Pancreas (tissue), 10 donors: ENCODE measurements around the gene THSD4. TPM values are rescaled to one million over a fixed set of nuclear protein-coding genes. Genes with fewer than 3 reads are reported as not detected.

Source experiments
- ATAC-seq, 4 donors: fragments of 200-7000 bp; cut with Tn5 transposase; one replicate each; pipeline versions ENCODE4 v1.8.0 to v1.9.1; 2020; ENCODE audit warnings: mild to moderate bottlenecking in 4 of 4, moderate library complexity in 4 of 4
- DNase-seq, 6 donors: peaks; one replicate each; pipeline ENCODE4 v3.0.0-alpha.2; 2020
- FAIRE-seq: peaks from 2 replicates; lab custom pipeline; 2012; peaks lifted over from hg19 to GRCh38; lab: Jason Lieb, UNC
- H3K27ac ChIP-seq, 4 donors: fragments of 200-600 bp; sonication (generic); 1 replicate in 3 of 4; 2 replicates in 1 of 4; pipeline versions ENCODE4 v1.5.0 to v1.8.0; 2020
- H3K27me3 ChIP-seq, 4 donors: fragments of 200-600 bp; one replicate each; pipeline ENCODE4 v1.8.0; 2021
- H3K36me3 ChIP-seq, 3 donors: fragments of 200-600 bp; sonication (generic) in 1 of 3; one replicate each; pipeline versions ENCODE4 v1.5.0 to v1.8.0; 2020 to 2021
- H3K4me1 ChIP-seq, 3 donors: fragments of 200-600 bp; one replicate each; pipeline ENCODE4 v1.8.0; 2021
- H3K4me3 ChIP-seq, 4 donors: fragments of 200-600 bp; sonication (generic) in 2 of 4; one replicate each; pipeline versions ENCODE4 v1.5.0 to v1.8.0; 2020 to 2021
- H3K9me3 ChIP-seq, 4 donors: fragments of 200-600 bp; one replicate each; pipeline ENCODE4 v1.8.0; 2021
- whole genome bisulfite sequencing, 2 donors: extraction: QIAGEN DNeasy Blood & Tissue Kit; methylation state at CpG; one replicate each; pipeline ENCODE4 v1.1.7; 2013; 5-methylcytosine and 5-hydroxymethylcytosine counted together
- intact Hi-C, 3 donors: fragments of 100-400 bp; cut with DNase I; formaldehyde crosslinking; loops; one replicate each; pipeline versions ENCODE4 v1.11.1 to v1.14.2; 2022
- polyA plus RNA-seq, 2 donors: library from polyadenylated mRNA; stranded (reverse); fragments of 200-250 nt; gene quantifications; one replicate each; pipeline ENCODE4 v1.2.3, GENCODE V29; 2013
- total RNA-seq, 6 donors: library from RNA; stranded (reverse); fragmentation: NEBNext Ultra II Directional in 4 of 6; extraction: Animal tissue kit (Norgen Biotek cat#: 25700) in 4 of 6; gene quantifications; one replicate each; pipeline versions ENCODE4 v1.2.1 to v1.2.4, GENCODE V29; 2021 to 2023
- TF ChIP-seq, protein P1 (sequence below), 4 donors: fragments of 200-600 bp; sonication (generic) in 3 of 4; IDR thresholded peaks; one replicate each; pipeline versions ENCODE4 v1.5.0 to v1.8.0; 2021; ENCODE audit warnings: antibody characterized with exemption in 4 of 4
- donor health status: healthy with polysubstance abuse.
- donor health status: DM: no; HTN: no; CAD: no; lungs with moderate emphysema.
- donor health status: DM: no; HTN: no; CAD: no.
- donor health status: control.
- donor health status: control.
- donor health status: Bipolar disorder and iron deficiency.
- donor health status: DM: yes; HTN: yes; CAD: no.
- donor health status: DM: no; HTN: no; CAD: no.
- donor health status: DM: no; HTN: no; CAD: no.
- donor health status: DM: yes; HTN: yes; CAD: no.

THSD4 gene
- total and polyA plus RNA-seq, 8 donors: 6.0 to 17.8 (median 13.3) TPM

- Histone ChIP-seq H3K4me3 (no peak overlapping the region), H3K27ac (no peak overlapping the region), H3K4me1 (no peaks in the 10 kb centered on the region), H3K27me3 (no peaks in the 10 kb centered on the region), H3K36me3 (no peaks in the 10 kb centered on the region), H3K9me3 (no peaks in the 10 kb centered on the region)
- 66 to 74% methylated on average over 2 of the region's 2 CpGs for WGBS, 2 donors
- DNase-seq: no peak
- FAIRE-seq: no peak
- intact Hi-C loops: no loop called here
- TF ChIP-seq, protein P1, sequence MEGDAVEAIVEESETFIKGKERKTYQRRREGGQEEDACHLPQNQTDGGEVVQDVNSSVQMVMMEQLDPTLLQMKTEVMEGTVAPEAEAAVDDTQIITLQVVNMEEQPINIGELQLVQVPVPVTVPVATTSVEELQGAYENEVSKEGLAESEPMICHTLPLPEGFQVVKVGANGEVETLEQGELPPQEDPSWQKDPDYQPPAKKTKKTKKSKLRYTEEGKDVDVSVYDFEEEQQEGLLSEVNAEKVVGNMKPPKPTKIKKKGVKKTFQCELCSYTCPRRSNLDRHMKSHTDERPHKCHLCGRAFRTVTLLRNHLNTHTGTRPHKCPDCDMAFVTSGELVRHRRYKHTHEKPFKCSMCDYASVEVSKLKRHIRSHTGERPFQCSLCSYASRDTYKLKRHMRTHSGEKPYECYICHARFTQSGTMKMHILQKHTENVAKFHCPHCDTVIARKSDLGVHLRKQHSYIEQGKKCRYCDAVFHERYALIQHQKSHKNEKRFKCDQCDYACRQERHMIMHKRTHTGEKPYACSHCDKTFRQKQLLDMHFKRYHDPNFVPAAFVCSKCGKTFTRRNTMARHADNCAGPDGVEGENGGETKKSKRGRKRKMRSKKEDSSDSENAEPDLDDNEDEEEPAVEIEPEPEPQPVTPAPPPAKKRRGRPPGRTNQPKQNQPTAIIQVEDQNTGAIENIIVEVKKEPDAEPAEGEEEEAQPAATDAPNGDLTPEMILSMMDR (IDR thresholded peaks at IDR 0.05): no peak
- ATAC-seq: no peak
Measured at GRCh38 chr15:71518661-71519060, 403.4 kb downstream of the THSD4 start.

DNA sequence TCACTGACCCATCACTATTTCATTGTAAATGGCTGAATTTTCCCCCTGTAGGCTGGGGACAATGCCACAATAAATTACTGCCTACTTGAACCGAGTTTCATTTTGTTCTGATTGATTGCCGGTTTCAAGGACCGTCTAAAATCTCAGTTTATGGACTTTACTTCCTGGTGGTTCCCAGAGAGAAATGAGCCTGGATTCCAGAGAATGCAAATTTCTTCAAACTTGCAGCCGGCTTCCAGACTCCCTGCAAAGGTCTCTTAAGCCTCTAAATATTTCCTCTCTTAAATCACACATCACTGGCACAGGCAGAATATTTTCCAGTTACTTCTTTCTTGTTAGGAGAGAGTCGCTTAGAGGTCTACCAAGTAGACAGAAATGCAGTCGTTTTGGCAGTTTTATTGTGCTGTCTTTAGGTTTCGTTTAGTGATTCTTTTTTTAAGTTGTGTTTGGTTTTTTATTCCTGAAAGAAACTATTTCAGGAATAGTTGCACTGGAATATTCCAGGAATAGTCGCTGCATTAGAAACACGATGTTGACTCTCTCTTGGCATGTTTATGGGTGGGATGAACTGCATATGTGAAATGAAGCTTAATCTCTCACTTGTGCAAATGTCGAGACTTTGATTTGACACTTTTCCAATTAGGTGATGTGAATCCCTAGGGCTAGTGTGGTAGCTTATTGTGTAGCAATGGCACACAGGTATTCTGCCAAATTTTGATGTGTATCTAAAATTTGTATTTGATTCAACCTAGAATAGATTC lies 411.0 kb downstream of the THSD4 start:
- intact Hi-C loops: no loop called here
- DNase-seq: peak in 1 of 6 donors; percentile 13
- Histone ChIP-seq H3K36me3 (no peaks in the 10 kb centered on the region), H3K9me3 (no peaks in the 10 kb centered on the region), H3K27ac (peak overlapping the region in 3 of 4 donors; percentile 30 to 39 (median 38)), H3K4me1 (peaks cover 0 to 3% (median 0%) of the 10 kb centered on the region in 3 donors), H3K4me3 (no peak overlapping the region), H3K27me3 (no peaks in the 10 kb centered on the region)
- ATAC-seq: peak; percentile 27 to 76 (median 62)
- FAIRE-seq: no peak
- TF ChIP-seq, protein P1 (IDR thresholded peaks at IDR 0.05): no peak
- whole genome bisulfite sequencing, 2 donors: 18 to 23% methylated on average over 10 of the region's 10 CpGs

DNA sequence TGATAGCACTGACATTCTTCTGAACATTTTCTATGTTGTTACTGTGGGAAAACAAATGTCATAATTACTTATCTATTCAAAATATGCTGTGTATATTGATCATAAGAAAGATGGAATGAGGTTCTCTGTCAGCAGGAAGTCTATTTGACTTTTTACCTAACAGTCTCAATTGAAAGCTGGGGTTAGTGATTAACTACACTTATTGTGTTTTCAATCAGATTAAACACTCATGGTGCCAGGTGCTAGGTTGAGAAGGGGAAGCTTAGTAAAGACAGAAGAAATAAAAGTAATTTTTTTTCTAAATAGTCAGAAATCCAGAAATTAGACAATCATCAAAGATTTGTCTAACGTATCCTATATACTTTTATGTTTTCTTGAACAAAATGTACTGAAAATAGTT lies 414.1 kb downstream of the THSD4 start:
- DNase-seq: no peak
- no peaks in the 10 kb centered on the region for H3K27me3 ChIP-seq
- no peak for FAIRE-seq
- no peaks in the 10 kb centered on the region for H3K36me3 ChIP-seq
- H3K9me3 ChIP-seq: no peaks in the 10 kb centered on the region
- ATAC-seq: peak in 3 of 4 donors; percentile 63 to 82 (median 78)
- peaks cover 0 to 3% (median 0%) of the 10 kb centered on the region in 3 donors for H3K4me1 ChIP-seq
- H3K4me3 ChIP-seq: no peak overlapping the region
- peak overlapping the region in 1 of 4 donors; percentile 17 for H3K27ac ChIP-seq
- TF ChIP-seq, protein P1 (IDR thresholded peaks at IDR 0.05): no peak
- 38 to 46% methylated on average over 1 of the region's 1 CpG for WGBS, 2 donors
- intact Hi-C loops: no loop called here

DNA sequence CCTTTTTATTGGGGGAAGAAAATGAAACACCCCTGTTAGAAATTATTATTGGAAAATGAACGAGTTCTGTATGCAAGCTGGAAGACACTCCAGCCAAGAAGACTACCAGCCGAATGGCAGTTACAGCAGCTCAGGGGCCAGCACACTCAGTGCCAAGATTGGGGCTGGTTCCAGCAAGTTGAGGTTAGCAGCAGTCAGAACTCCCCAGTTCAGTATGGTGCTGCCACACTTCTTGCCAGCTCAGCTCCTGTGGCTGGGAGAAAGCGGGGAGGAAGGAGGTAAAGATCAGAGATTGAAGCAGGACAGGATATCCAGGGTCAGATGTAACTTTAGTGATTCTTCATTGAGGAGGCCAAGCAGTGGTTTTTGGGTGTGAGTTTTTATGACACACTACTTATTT lies 414.8 kb downstream of the THSD4 start:
- H3K27ac ChIP-seq: no peak overlapping the region
- no peaks in the 10 kb centered on the region for H3K9me3 ChIP-seq
- no peak for FAIRE-seq
- intact Hi-C loops: no loop called here
- peaks cover 0 to 3% (median 0%) of the 10 kb centered on the region in 3 donors for H3K4me1 ChIP-seq
- TF ChIP-seq, protein P1 (IDR thresholded peaks at IDR 0.05): no peak
- no peak for ATAC-seq
- 48 to 69% methylated on average over 3 of the region's 3 CpGs for WGBS, 2 donors
- no peak for DNase-seq
- no peaks in the 10 kb centered on the region for H3K36me3 ChIP-seq
- H3K4me3 ChIP-seq: no peak overlapping the region
- no peaks in the 10 kb centered on the region for H3K27me3 ChIP-seq

- H3K4me3 ChIP-seq: no peak overlapping the region
- TF ChIP-seq, protein P1 (IDR thresholded peaks at IDR 0.05): no peak
- no peak for FAIRE-seq
Measured at GRCh38 chr15:71532994-71533393, 417.7 kb downstream of the THSD4 start.

More at GRCh38 chr15:71532994-71533393, 417.7 kb downstream of the THSD4 start:
- no peaks in the 10 kb centered on the region for H3K9me3 ChIP-seq
- ATAC-seq (no peak), DNase-seq (no peak)
- intact Hi-C loops: no loop called here
- H3K27ac ChIP-seq: no peak overlapping the region
- H3K27me3 ChIP-seq: no peaks in the 10 kb centered on the region
- H3K36me3 ChIP-seq: no peaks in the 10 kb centered on the region
- peaks cover 0 to 3% (median 0%) of the 10 kb centered on the region in 3 donors for H3K4me1 ChIP-seq
- 75% methylated on average over 6 of the region's 6 CpGs for WGBS, 2 donors
